Left kidney (tissue), 2 donors: ENCODE data around the gene RPS14. TPM values are rescaled to one million over a fixed set of nuclear protein-coding genes. Genes with fewer than 3 reads are reported as not detected.
"Not testable (repeated sequence)": the region's sequence is repeated elsewhere in the genome, so short reads cannot be mapped to it uniquely, and the experiment has no call there.

Experiments used
- DNase-seq: peaks from one replicate; pipeline ENCODE4 v3.0.0-alpha.2; 2013
- polyA plus RNA-seq: library from polyadenylated mRNA; unstranded; fragments of 120-200 nt; gene quantifications from one replicate; pipeline ENCODE4 v1.2.1, GENCODE V29; 2013; ENCODE audit not compliant: insufficient read length

The RPS14 gene
- polyA plus RNA-seq, 1 donor, result 1,953 TPM

DNA sequence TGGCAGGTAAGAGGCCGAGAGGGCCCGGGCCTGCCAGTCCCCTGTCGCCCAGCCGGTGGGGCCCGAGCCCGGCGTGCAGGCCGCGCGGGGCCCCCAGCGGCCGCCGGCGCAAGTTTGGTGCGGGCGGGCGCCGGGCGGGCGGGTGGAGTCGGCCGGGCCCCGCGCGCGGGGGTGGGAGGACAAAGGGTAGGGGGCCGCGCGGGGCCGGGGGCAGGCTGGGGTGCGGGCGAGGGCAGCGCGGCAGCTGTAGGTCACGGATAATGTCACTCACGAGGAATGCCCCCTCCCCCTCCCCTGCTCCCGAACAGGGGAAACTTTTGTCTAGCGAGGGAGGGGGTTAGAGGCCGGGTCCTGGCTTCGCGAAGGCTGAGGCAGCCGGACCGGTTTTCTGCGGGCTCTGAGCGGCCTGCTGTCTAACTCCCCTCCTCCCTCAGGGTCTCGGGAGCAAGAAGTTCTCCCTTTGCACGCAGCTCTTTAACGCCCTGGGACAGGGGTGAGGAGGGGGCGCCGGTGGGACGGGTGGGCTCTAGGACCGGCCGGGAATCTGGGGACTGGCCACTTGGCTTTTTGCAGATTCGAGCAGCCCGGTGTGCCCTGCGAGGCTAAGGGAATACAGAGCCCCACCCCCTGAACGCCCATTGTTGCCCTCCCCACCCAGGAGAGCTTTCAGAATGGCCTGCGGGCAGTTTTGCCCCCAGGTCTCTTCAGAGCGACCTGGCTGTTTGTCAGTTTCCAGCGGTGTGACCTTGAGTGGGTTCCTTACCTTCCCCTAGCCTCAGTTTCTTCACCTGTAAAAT is 37.1 kb upstream of the RPS14 start:
- DNase-seq, result peak; percentile 81

GRCh38 chr5:150485693-150486401 is 36.3 kb upstream of the RPS14 start:
- no peak for DNase-seq

- no peak for DNase-seq
Measured at GRCh38 chr5:150484964-150485692, 35.6 kb upstream of the RPS14 start.

GRCh38 chr5:150481972-150482406 is 32.5 kb upstream of the RPS14 start:
- no peak for DNase-seq

- no peak for DNase-seq
Measured at GRCh38 chr5:150481708-150481965, 32.1 kb upstream of the RPS14 start.

DNA sequence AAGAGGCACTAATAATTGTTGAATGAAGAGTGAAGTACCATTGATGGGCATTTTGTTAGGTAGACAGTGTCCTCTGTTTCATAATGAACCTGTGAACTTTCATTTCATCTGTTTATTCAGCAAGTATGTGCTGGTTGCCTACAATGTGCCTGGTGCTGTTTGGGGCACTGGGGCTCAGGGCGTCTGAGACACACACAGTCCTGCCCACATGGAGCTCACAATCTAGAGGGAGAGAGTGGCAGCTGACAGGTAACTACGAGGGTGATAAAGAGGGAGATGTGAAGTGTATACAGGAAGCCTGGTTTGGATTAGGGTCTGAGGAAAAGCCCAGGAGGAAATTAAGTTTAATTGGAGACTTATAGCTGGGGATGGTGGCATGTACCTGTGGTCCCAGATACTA is 29.9 kb upstream of the RPS14 start:
- no peak for DNase-seq

DNA sequence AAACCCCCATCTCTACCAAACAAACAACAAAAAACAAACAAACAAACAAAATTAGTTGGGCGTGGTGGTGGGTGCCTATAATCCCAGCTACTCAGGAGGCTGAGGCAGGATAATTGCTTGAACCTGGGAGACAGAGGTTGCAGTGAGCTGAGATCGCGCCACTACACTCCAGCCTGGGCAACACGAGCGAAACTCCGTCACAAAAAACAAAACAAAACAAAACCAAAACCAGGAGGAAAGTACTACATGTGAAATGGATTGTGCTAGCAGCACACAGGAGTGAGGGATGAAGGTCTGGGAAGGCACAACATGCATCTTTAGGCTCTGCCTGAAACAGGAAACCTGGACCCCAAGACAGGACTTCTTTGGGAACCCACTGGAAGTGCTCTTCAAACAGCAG is 27.0 kb upstream of the RPS14 start:
- not testable (repeated sequence) for DNase-seq

- no peak for DNase-seq
Measured at GRCh38 chr5:150473673-150474358, 24.3 kb upstream of the RPS14 start.

DNA sequence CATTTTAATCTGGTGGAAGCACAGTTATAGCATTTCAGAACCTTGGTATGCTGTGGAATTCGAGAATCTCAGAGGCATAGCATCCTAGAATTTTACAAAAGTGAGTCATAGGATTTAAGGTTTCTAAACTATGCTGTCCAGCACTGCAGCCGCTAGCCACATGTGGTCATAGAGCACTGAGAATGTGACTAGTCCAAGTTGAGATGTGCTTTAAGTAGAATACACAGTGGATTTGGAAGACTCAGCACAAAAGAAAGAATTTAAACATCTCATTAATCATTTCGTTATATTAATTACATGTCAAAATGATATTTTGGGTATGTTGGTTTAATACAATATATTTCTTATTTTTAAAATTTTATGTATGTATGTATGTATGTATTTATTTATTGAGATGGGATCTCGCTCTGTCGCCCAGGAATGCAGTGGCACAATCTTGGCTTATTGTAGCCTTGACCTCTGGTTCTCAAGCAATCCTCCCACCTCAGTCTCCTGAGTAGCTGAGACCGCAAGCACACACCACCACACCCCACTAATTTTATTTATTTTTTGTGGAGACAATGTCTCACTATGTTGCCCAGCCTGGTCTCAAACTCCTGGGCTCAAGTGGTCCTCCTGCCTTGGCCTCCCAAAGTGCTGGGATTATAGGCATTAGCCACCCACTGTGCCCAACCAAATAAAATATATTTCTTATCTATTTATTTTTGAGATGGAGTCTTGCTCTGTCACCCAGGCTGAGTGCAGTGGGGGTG is 20.4 kb upstream of the RPS14 start:
- no peak for DNase-seq

GRCh38 chr5:150468206-150468605 is 18.7 kb upstream of the RPS14 start:
- no peak for DNase-seq

GRCh38 chr5:150465927-150466326 is 16.4 kb upstream of the RPS14 start:
- DNase-seq, result no peak

DNA sequence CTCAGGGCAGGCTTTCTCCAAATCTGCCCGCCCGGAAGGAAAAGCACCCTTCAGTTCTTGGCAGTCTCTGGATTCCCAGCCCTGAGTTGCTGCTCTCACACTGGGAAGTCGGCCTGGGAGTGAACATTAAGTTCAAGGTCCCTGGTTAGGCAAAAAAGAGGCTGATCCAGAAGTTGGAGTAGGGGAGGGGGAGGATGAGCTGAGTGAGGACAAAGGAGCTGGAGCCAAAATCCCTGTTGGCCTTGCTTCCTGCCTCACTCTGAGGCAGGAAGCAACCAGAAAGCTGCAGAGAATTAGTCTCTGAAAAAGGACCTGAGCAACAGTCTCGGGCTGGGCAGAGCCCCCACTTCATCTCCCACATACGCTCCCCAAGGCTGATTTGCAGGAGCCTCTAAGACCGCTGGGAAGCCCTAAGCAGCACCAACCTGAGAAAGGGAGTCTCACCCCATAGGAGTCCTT is 15.0 kb upstream of the RPS14 start:
- DNase-seq, result no peak

- no peak for DNase-seq
Measured at GRCh38 chr5:150461231-150461630, 11.7 kb upstream of the RPS14 start.

GRCh38 chr5:150460781-150461180 is 11.2 kb upstream of the RPS14 start:
- DNase-seq, result no peak

GRCh38 chr5:150458802-150459557 is 9.4 kb upstream of the RPS14 start:
- DNase-seq, result peak; percentile 44

GRCh38 chr5:150457562-150458240 is 8.2 kb upstream of the RPS14 start:
- DNase-seq, result no peak

DNA sequence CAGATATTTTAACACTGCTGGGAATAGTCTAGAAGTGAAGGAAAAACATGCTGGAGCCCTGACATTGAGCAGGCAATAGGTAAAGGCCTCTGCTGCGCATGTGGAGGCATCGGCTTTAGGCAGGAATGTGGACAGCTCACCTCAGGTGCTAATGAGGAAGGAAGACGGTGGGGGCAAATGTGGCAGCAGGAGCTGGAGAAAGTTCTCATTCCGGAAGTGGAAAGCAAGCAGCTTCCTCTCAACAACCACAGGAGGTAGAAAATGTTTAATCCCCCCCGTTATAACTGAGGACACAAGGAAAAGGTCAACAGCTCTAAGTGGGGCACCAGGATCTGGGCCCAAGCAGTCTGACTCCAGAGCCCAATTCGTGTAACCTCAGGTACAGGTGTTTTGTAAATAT is 7.6 kb upstream of the RPS14 start:
- DNase-seq, result no peak

GRCh38 chr5:150454492-150455229 is 5.1 kb upstream of the RPS14 start:
- no peak for DNase-seq

- not testable (repeated sequence) for DNase-seq
Measured at GRCh38 chr5:150454027-150454426, 4.5 kb upstream of the RPS14 start.

DNA sequence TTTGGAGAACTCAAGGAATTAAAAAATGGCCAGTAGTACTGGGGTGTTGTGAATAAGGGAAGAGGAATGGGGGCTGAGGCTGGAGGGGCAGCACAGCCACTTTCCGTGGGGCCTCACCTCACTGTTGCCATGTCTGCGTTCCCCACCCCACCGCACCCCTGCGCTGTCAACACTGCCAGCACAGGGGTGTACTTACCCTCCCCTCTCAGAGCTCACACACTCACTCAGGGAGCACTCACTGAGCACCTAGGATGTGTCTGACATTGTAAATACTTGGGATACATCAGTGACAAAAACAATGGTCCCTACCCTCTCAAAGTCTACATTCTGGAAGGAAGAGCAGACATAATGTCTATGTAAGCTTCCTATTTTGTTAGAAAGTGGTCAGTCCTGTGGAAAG is 3.4 kb upstream of the RPS14 start:
- DNase-seq, result no peak
